GM19099 (cell line): ENCODE measurements around the gene SCAP.

Source experiments
- POLR2A ChIP-seq: IDR thresholded peaks from 3 replicates; pipeline ENCODE4 v1.6.1; 2011; ENCODE audit warnings: low read depth; ENCODE audit not compliant: insufficient read length; ENCODE audit errors: extremely low read depth

SCAP gene

GRCh38 chr3:47421741-47422649 lies 53.7 kb downstream of the SCAP start:
- TF ChIP-seq POLR2A = no peak

DNA sequence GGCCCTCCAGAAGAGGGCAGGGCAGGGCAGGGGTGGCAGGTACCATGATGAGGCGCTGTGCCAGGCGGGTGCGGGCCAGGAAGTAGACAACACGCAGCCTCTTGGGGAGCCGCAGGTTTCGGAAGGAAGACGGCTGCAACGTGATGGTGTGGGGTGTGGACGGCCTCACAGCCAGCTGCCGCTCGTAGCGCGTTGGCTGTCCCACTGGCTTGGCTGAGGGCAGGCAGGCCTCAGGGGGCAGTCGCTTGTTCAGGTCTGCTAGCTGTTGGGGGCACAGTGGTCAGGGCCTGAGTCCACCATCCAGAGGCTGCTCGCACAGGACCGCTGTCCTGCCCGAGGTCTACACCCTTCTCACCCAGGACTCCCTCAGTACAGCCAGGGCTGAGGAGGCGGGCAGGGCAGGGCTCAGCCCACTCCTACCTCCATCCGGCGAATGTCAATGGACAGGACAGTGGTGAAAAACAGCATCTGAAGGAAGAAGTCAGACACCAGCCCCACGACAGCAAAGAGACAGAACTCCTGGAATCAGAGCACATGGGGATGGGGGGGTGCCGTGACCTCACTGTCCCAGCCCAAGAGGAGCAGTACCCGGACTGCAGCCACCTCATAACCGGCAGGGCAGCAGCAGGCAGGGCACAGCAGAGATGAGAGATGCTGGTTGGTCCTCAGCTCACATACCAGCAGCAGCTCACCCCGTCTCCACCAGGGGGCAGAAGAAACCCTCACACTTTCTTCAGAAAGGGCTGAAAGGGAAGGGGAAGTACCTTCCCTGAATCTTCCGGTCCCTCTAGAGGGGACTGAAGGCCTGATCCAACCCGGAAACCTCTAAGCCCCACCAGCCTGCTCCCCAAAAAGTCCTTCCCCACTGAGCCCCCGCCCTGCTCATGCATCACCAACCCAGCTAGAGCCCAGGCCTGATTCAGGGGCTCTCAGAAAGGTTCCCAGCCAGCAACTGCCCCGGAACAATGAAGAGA lies 54.9 kb downstream of the SCAP start:
- TF ChIP-seq POLR2A = peak; percentile 17

GRCh38 chr3:47420044-47420430 lies 55.7 kb downstream of the SCAP start:
- TF ChIP-seq POLR2A = no peak

DNA sequence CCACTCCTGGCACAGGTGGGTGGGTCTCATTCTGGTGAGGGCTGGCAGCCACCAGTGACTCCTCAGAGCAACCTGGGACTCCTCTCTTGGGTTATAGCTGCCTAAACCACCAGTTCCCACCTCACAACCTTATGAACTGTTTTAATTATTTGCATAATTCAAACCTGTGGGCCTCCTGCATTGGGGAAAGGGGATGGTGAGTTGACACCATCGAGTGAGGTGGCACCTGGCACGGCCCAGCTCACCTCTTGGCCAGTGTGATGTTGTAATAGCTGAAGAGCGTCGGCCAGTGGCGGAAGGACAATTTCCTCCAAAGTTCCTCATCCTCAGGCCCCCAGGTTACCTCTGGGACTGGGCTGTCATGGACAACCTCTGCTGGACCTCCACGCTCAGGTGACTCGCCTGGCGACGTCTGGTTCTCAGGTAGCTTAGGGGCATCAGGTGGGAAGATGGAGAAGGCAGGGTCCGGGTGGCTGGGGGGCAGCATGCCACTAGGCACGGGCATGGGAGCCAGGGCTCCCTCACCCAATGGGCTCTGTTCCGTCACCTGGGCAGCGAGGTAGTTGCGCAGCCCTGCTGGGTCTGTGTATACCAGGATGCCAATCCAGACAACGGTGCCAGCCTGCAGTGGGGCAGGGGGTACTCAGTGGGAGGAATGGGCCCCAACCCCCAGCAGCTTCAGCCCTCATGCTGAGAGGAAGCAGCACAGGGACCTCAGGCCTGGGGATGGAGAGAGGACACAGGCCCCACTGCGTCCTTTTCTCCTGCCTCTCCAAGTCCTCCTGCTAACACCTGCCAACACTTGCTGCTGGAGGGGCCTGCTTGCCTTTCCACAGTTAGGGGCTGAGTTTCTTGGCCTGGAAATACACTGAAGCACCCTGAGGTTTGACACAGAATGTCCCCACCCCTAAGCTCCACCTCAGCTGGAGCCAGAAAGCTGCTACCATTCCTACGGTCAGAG lies 56.4 kb downstream of the SCAP start:
- no peak for TF ChIP-seq POLR2A

DNA sequence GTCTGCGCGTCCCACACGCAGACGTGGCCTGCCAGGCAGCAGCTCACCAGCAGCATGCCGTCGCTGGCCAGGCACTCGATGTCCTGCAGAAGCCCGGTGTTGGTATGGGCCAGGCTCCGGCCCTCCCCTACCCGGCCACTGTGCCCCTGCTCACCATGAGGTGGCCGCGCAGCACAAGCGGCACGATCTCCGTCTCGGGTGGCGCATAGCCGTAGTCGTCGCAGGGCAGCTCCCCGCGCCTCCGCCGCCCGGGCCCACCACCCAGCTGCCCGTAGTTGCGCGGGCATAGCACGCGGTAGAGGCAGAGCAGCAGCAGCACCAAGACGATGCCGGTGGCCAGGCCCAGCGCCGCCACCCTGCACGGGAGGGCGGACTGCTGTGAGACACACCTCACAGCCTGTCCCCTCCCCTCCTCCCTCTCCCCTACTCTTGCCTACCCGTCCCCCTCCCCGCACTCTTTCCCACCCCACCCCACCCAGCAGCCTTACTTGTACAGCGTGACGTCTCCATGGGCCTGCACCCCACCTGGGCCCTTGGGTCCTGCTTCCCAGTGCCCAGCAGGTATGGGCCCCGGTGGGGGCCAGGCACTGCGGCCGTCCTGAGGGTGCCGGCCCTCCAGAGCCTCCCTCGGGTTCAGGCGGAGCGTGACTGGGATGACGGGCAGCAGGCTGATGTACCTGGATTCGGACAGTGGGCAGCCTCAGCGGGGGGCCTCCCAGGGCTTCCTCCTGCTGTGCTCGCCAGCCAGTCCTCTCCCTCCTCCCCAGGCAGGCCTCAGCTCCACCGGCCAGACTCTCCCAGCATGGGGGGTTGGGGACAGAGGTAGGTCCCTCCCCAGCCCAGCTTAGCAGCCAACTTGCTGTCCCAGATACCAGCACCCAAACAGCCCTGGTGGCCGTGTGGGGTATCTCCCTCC lies 57.3 kb downstream of the SCAP start:
- TF ChIP-seq POLR2A = no peak

DNA sequence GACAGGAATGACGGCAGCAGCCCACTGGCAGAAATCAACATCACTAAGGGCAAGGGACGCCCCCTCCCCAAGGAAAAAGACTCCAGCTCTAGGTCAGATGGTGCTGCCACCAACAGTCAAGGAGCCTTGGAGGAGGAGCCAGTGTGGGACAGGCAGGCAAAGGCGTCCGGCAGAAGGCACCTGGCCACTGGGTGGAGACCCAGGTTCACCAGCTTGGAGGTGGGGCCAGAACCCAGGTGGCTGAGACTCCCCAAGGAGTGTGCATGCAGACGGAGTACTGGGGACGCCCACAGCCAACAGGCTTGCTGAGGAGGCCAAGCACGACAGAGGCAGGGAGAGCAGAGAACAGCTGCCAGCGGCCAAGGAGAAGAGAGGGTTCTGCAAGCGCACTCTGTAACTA lies 59.7 kb downstream of the SCAP start:
- no peak for TF ChIP-seq POLR2A

GRCh38 chr3:47414666-47415587 lies 60.8 kb downstream of the SCAP start:
- no peak for TF ChIP-seq POLR2A

DNA sequence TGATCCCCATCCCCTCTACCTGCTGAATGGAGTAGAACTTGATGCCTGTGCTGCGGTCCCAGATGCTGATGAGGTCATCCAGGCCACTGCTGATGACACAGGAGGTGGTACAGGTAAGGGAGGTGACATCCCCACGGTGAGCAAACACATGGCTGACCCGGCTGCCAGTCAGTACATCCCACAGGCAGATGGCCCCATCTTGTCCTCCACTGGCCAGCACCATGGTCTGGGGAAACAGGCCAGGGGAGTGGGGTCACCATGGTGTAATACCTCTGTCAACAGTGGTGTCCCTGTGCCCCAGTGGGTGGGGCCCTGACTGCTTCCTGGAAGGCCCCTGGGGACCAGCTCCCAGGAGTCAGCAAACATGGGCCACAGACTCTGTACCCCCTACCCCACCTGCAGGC lies 61.6 kb downstream of the SCAP start:
- no peak for TF ChIP-seq POLR2A

DNA sequence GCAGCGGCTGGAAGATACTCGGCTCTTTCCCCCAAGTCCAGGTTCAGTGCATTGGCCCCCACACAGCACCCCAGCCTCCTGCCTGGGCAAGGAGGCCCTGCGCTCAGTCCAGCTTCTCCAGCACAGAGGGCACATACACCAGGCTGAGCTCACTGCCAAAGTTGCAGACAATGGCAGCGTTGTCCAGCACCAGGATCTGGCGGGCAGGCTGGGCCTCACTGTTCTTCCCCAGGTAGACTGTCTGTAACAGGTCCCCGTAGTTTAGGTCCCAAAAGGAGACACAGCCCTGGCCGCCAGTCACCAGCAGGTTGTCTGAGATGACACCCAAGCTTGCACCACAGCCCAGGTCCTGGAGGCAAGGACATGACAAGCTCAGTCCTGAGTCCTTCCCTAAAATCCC lies 62.0 kb downstream of the SCAP start:
- no peak for TF ChIP-seq POLR2A

GRCh38 chr3:47412842-47413520 lies 62.8 kb downstream of the SCAP start:
- TF ChIP-seq POLR2A = peak; percentile 6

DNA sequence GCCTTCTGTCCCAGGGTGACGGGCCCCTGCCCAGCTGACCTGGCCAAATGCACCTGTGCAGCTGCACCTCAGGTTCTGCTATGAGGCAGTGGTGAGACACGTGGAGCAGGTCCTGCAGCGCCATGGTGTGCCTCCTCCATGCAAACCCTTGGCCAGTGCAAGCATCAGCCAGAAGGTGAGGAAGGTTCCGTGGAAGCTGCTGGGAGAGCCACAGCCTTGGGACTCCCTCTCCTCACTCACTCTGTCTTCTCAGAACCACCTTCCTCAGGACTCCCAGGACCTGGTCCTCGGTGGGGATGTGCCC lies 63.3 kb downstream of the SCAP start:
- TF ChIP-seq POLR2A = no peak
